Endothelial cell of umbilical vein (primary cell): ENCODE data around the gene ITSN2. TPM values are rescaled to one million over a fixed set of nuclear protein-coding genes. Genes with fewer than 3 reads are reported as not detected.

Experiments
- BruUV-seq: library from RNA; stranded (reverse); fragments of 400-500 nt; replicated peaks from 2 replicates; lab custom pipeline; 2021; lab: Mats Ljungman, UMichigan
- CTCF ChIA-PET: fragments of 300-600, 350-600 bp; sonication (Branson Sonifier 250); formaldehyde crosslinking; loops from one replicate; lab custom pipeline; 2021; ENCODE audit warnings: antibody characterized with exemption, inconsistent platforms; lab: Charles Lee
- POLR2A ChIA-PET: fragments of 300-600, 350-600 bp; sonication (Branson Sonifier 250); formaldehyde crosslinking; loops from one replicate; lab custom pipeline; 2021; ENCODE audit warnings: antibody characterized with exemption, inconsistent platforms; lab: Charles Lee
- DNase-seq: peaks from one replicate; pipeline ENCODE4 v3.0.0-alpha.2; 2011; ENCODE audit warnings: low read depth, low spot score
- FAIRE-seq: peaks from 2 replicates; lab custom pipeline; 2011; peaks lifted over from hg19 to GRCh38; lab: Jason Lieb, UNC
- H2AFZ ChIP-seq: 2 replicates; pipeline ENCODE4 v1.6.0; 2012; ENCODE audit warnings: low read depth, low read length, control low read depth, inconsistent platforms
- H3K27ac ChIP-seq: 2 replicates; pipeline ENCODE4 v1.5.1; 2011; ENCODE audit warnings: low read depth, mild to moderate bottlenecking, control low read depth, low read length, moderate library complexity; ENCODE audit not compliant: insufficient read depth
- H3K27me3 ChIP-seq, 2 experiments: 2 replicates each; pipeline versions ENCODE4 v1.6.0 to v1.6.1; 2011; ENCODE audit warnings: low read length in 2 of 2, mixed read lengths in 1 of 2; ENCODE audit not compliant: control insufficient read depth in 2 of 2, insufficient read depth in 2 of 2
- H3K36me3 ChIP-seq, 2 experiments: 2 replicates in 1 of 2; 3 replicates in 1 of 2; pipeline ENCODE4 v1.5.1; 2011; ENCODE audit warnings: low read length in 2 of 2, mild to moderate bottlenecking in 1 of 2, moderate library complexity in 1 of 2; ENCODE audit not compliant: control insufficient read depth in 2 of 2, insufficient read depth in 2 of 2; ENCODE audit errors: extremely low read depth in 1 of 2
- H3K4me1 ChIP-seq: 3 replicates; pipeline ENCODE4 v1.5.1; 2011; ENCODE audit warnings: mild to moderate bottlenecking, low read length; ENCODE audit not compliant: control insufficient read depth, insufficient read depth; ENCODE audit errors: extremely low read depth
- H3K4me2 ChIP-seq: 2 replicates; pipeline ENCODE4 v1.6.1; 2011; ENCODE audit warnings: low read length, control low read depth, mixed read lengths; ENCODE audit not compliant: insufficient read depth
- H3K4me3 ChIP-seq, 3 experiments: fragments of 200-600 bp in 1 of 3; sonication (generic), shearing (Covaris generic) in 1 of 3; replicated peaks in 1 of 3; 2 replicates each; pipeline ENCODE4 v1.5.1; 2011 to 2016; ENCODE audit warnings: control low read depth in 3 of 3, low read length in 3 of 3, mild to moderate bottlenecking in 2 of 3, inconsistent platforms in 1 of 3, low read depth in 1 of 3, moderate library complexity in 1 of 3; ENCODE audit not compliant: insufficient read depth in 1 of 3
- H3K79me2 ChIP-seq: 2 replicates; pipeline ENCODE4 v1.6.0; 2012; ENCODE audit warnings: low read length, inconsistent platforms; ENCODE audit not compliant: control insufficient read depth, insufficient read depth
- H3K9ac ChIP-seq: replicated peaks from 2 replicates; pipeline ENCODE3; 2011; ENCODE audit warnings: low read length, control low read depth; ENCODE audit not compliant: insufficient read depth; ENCODE audit errors: extremely low read depth
- H3K9me1 ChIP-seq: replicated peaks from 3 replicates; pipeline ENCODE4 v1.6.0; 2011; ENCODE audit warnings: mild to moderate bottlenecking, low read length; ENCODE audit not compliant: control insufficient read depth, insufficient read depth; ENCODE audit errors: extremely low read depth
- H3K9me3 ChIP-seq: replicated peaks from 2 replicates; pipeline ENCODE4 v1.5.1; 2012; ENCODE audit warnings: low read length, inconsistent platforms; ENCODE audit not compliant: control insufficient read depth, insufficient read depth
- H4K20me1 ChIP-seq: replicated peaks from 2 replicates; pipeline ENCODE3; 2011; ENCODE audit warnings: mild to moderate bottlenecking, low read length; ENCODE audit not compliant: control insufficient read depth, insufficient read depth; ENCODE audit errors: extremely low read depth
- CTCF ChIP-seq, 2 donors: IDR thresholded peaks; 1 replicate in 1 of 2; 2 replicates in 1 of 2; pipeline ENCODE4 v1.5.1; 2011; ENCODE audit warnings: low read length in 2 of 2, mild to moderate bottlenecking in 2 of 2, moderate library complexity in 2 of 2, control low read depth in 1 of 2, inconsistent platforms in 1 of 2, low read depth in 1 of 2; ENCODE audit not compliant: insufficient read depth in 1 of 2; ENCODE audit errors: extremely low read depth in 1 of 2
- EZH2 ChIP-seq: IDR thresholded peaks from 2 replicates; pipeline ENCODE4 v1.6.1; 2012; ENCODE audit warnings: borderline replicate concordance, low read depth, mild to moderate bottlenecking, moderate library complexity, low read length, inconsistent platforms; ENCODE audit not compliant: severe bottlenecking
- FOS ChIP-seq: IDR thresholded peaks from 2 replicates; pipeline ENCODE4 v1.6.1; 2011; ENCODE audit warnings: mild to moderate bottlenecking, low read length, moderate library complexity, borderline replicate concordance; ENCODE audit not compliant: insufficient read depth
- GATA2 ChIP-seq: IDR thresholded peaks from 2 replicates; pipeline ENCODE4 v1.7.0; 2011; ENCODE audit warnings: low read depth, mild to moderate bottlenecking, moderate library complexity, mixed read lengths, low read length; ENCODE audit not compliant: insufficient read length, insufficient read depth
- JUN ChIP-seq: IDR thresholded peaks from 2 replicates; pipeline ENCODE4 v1.6.1; 2011; ENCODE audit warnings: borderline replicate concordance, low read depth; ENCODE audit not compliant: insufficient read length, insufficient read depth
- MAX ChIP-seq: IDR thresholded peaks from 2 replicates; pipeline ENCODE4 v1.6.1; 2011; ENCODE audit not compliant: insufficient read depth, insufficient read length
- MYC ChIP-seq: IDR thresholded peaks from one replicate; pipeline ENCODE4 v1.6.1; 2011; ENCODE audit warnings: mild to moderate bottlenecking, low read depth, low read length
- POLR2A ChIP-seq: IDR thresholded peaks from 2 replicates; pipeline ENCODE4 v1.6.1; 2012; ENCODE audit warnings: low read depth, mild to moderate bottlenecking, control low read depth, low read length
- POLR2AphosphoS5 ChIP-seq: IDR thresholded peaks from 2 replicates; pipeline ENCODE4 v1.6.1; 2012; ENCODE audit warnings: low read depth, mild to moderate bottlenecking, control low read depth, low read length, moderate library complexity; ENCODE audit not compliant: insufficient read depth
- dilution Hi-C: fragments of 300-500 bp; cut with MboI; formaldehyde crosslinking; loops from one replicate; pipeline ENCODE4 v1.15.0; 2019; ENCODE audit warnings: low sequenced_read_pairs; ENCODE audit not compliant: extremely low pct_ligation_motif_present
- intact Hi-C: fragments of 100-400 bp; cut with micrococcal nuclease; formaldehyde crosslinking; loops from one replicate; pipeline ENCODE4 v1.10.0; 2022
- polyA plus RNA-seq, 4 experiments: library from polyadenylated mRNA; depleted of rRNA in 3 of 4; stranded (reverse) in 3 of 4; unstranded in 1 of 4; fragments of >200 nt; gene quantifications; 2 replicates each; pipeline versions ENCODE4 v1.2.1 to v1.2.3, GENCODE V29; 2011 to 2012; ENCODE audit warnings: missing spikeins in 1 of 4
- total RNA-seq: library from RNA; stranded (reverse); gene quantifications from 2 replicates; pipeline ENCODE4 v1.2.3, GENCODE V29; 2021

Gene ITSN2
- total and polyA plus RNA-seq, 2 donors (not counting 3 experiments of a cell fraction or from before 2014, with no cell fraction given): 30.5 to 56.8 TPM

GRCh38 chr2:24206242-24206641 lies 154.1 kb downstream of the ITSN2 start:
- TF ChIP-seq POLR2A (no peak), POLR2AphosphoS5 (no peak), CTCF (IDR thresholded peaks at IDR 0.05; ENCODE audit: extremely low read depth in 1 of 2, insufficient read depth in 1 of 2, low read depth in 1 of 2, low read length in 2 of 2) (no peak), MYC (no peak), FOS (no peak), GATA2 (no peak), JUN (no peak), MAX (no peak), EZH2 (no peak)
- Histone ChIP-seq H3K9me1 (no peaks in the 10 kb centered on the region), H3K27ac (no peak overlapping the region), H3K4me1 (no peaks in the 10 kb centered on the region), H3K27me3 (no peaks in the 10 kb centered on the region), H3K9ac (no peak overlapping the region), H2AFZ (no peak overlapping the region), H3K36me3 (peaks cover 0 to 52% of the 10 kb centered on the region in 2 experiments), H4K20me1 (no peaks in the 10 kb centered on the region), H3K4me2 (no peak overlapping the region), H3K79me2 (no peaks in the 10 kb centered on the region), H3K9me3 (no peaks in the 10 kb centered on the region), H3K4me3 (no peak overlapping the region)
- dilution Hi-C loops (no loop called here), intact Hi-C loops (no loop called here)
- BruUV-seq: no TSS peak
- ChIA-PET CTCF (interaction anchor here (1.6 kb wide), 1 partner anchor 122 kb away, joined by 6 read pairs; the partner anchor contains the start of gene TP53I3), POLR2A (no interaction called here)
- DNase-seq (no peak), FAIRE-seq (no peak)
